Measurements from ENCODE around the gene MRPL49. TPM values are rescaled to one million over a fixed set of nuclear protein-coding genes. Genes with fewer than 3 reads are reported as not detected.
"Not testable (repeated sequence)": the region's sequence is repeated elsewhere in the genome, so short reads cannot be mapped to it uniquely, and the experiment has no call there.

The MRPL49 gene
- total RNA-seq, 2 experiments from 2014 or later: 36.5 to 37.4 TPM

DNA sequence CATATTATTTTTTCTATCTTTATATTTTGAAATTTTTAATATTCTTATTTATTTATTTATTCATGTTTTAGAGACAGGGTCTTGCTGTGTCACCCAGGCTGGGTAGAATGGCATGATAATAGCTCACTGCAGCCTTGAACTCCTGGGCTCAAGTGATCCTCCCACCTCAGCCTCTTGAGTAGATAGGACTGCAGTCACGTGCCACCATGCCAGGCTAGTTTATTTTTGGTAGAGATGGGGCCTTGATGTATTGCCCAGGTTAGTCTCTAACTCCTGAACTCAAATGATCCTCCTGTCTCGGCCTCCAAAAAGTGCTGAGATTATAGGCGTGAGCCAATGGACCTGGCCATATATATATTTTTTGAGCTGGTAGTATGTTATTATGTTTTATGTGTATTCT lies 45.5 kb downstream of the MRPL49 start:
- Mint-ChIP-seq H3K9me3 (no peaks in the 10 kb centered on the region), H3K36me3 (ENCODE audit: low read depth) (no peaks in the 10 kb centered on the region), H3K27ac (no peak overlapping the region), H3K27me3 (no peaks in the 10 kb centered on the region), H3K4me3 (no peak overlapping the region), H3K4me1 (peaks cover 11% of the 10 kb centered on the region)
- ChIA-PET CTCF (no interaction called here), POLR2A (no interaction called here)
- DNase-seq: no peak

DNA sequence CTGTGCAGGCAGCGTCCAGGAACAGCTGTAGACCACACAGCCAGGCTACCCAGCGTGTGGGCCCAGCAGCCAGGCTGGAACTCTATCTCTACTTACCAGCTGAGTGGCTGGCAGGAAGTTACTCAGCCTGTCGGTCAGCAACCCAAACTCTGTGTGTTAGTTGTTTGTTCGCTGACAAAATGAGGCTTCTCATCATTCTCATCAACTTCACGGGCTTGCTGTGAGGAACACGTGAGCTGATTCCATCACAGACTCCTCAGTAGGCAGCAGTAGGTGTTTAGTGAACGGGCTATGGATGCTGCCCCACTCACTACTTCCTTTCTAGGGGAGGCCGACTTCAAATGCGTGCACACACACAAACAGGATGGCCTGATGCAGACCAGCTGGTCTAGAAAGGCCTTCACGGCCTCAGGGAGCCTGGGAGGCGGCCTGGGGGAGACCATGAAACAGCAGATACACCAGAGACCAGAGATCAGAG lies 47.1 kb downstream of the MRPL49 start:
- no peaks in the 10 kb centered on the region for H3K9me3 Mint-ChIP-seq
- ChIA-PET POLR2A (interaction anchor here (1.2 to 2.7 kb wide), 3 partner anchors 11 to 34 kb away, joined by 3 to 10 read pairs (median 5); partner anchors contain the start of gene CAPN1), CTCF (interaction anchor here (1.3 to 1.5 kb wide), 2 partner anchors 10 to 58 kb away, joined by 3 read pairs; partner anchors contain the start of gene TM7SF2)
- H3K27ac Mint-ChIP-seq: peak overlapping the region; percentile 70
- no peak overlapping the region for H3K4me3 Mint-ChIP-seq
- no peak for DNase-seq
- H3K27me3 Mint-ChIP-seq: no peaks in the 10 kb centered on the region
- H3K36me3 Mint-ChIP-seq (ENCODE audit: low read depth): no peaks in the 10 kb centered on the region
- H3K4me1 Mint-ChIP-seq: peaks cover 11% of the 10 kb centered on the region

DNA sequence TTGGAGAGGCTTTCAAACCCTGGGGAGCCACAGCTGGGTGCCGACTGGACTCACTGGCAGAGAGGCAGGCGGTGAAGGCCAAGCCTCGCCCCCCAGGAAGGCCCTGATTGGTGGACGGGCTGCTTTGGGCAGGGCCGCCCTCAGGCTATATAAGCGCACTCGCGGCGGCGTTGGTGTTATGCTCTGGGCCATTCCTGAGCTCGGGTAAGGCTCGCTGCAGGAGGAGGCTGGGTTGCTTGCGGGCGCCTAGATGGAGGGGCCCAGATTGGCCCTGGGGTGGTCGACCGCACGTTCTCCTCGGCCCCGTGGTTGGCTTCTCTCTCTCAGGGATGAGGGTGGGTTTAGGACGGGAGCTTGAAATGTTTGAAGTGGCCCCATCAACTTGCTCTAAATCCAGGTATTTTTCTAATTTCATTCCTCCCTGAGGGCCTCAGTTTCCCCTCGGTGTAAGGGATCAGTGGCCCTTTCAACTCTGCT lies 48.0 kb downstream of the MRPL49 start, which contains the start of gene SPDYC:
TSS of gene SPDYC (plus strand) at position 176 of the 477 bp plus-strand sequence. CDS start 1,125 bp downstream, outside the sequence.
- no peak for DNase-seq
- Mint-ChIP-seq H3K27me3 (no peaks in the 10 kb centered on the region), H3K4me1 (peaks cover 11% of the 10 kb centered on the region), H3K4me3 (no peak within 1 kb of the TSS), H3K9me3 (no peaks in the 10 kb centered on the region), H3K36me3 (ENCODE audit: low read depth) (no peaks in the 10 kb centered on the region), H3K27ac (peak within 1 kb of the TSS; percentile 70)
- CTCF ChIA-PET: interaction anchor here (0.8 to 1.5 kb wide), 3 partner anchors 9 to 79 kb away, joined by 3 read pairs; partner anchors contain the start of gene TM7SF2
- POLR2A ChIA-PET: interaction anchor here (1.3 to 2.7 kb wide), 2 partner anchors 12 to 35 kb away, joined by 5 to 10 read pairs; partner anchors contain the start of gene CAPN1

DNA sequence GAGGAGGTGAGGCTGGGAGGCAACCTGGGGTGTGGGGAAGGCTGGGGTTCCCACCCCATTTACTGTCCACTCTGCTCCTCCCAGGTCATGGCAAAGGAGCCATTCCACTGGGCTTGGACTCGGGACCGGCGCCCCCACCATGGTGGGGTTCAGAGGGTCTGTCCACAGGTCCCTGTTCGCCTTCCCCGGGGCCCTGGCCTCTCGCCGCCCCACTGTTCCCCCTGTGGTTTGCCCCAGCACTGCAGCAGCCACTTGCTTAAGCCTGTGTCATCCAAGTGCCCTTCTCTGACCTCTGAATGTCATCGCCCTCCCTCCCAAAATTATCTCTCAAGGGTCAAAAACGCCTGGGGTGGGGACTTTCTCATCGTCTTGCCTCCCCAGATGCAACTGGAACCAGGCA lies 50.5 kb downstream of the MRPL49 start:
- H3K27ac Mint-ChIP-seq: no peak overlapping the region
- H3K9me3 Mint-ChIP-seq: no peaks in the 10 kb centered on the region
- peaks cover 11% of the 10 kb centered on the region for H3K4me1 Mint-ChIP-seq
- no peaks in the 10 kb centered on the region for H3K36me3 Mint-ChIP-seq (ENCODE audit: low read depth)
- no peaks in the 10 kb centered on the region for H3K27me3 Mint-ChIP-seq
- DNase-seq: no peak
- H3K4me3 Mint-ChIP-seq: no peak overlapping the region
- ChIA-PET POLR2A (no interaction called here), CTCF (interaction anchor here (1.3 kb wide), 1 partner anchor 37 kb away, joined by 5 read pairs; no protein-coding TSS in a partner anchor)

DNA sequence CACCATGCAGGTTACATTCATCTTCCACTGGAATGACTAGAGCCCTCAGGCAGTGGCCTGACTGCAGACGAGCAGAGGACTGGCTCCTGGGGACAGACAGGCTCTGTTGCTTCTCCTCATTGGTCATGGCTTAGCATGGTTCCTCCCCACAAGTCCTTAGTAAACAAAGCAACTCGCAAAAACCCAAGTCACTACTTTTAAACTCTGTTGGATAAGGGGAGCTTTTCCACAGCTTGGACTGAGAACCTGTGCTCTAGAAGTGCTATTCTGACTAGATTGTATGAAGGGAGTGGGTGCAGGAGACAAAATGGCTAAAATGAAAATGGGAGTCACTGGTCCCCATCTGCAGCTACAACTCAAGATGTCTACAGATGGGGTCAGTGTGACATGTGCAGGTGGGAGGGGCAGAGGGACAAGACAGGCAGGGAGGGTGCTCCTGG lies 52.5 kb downstream of the MRPL49 start:
- DNase-seq; H3K27me3 Mint-ChIP-seq; POLR2A ChIA-PET; H3K9me3 Mint-ChIP-seq; H3K36me3 Mint-ChIP-seq (ENCODE audit: low read depth); H3K27ac Mint-ChIP-seq; H3K4me3 Mint-ChIP-seq; H3K4me1 Mint-ChIP-seq: not testable (repeated sequence)
- CTCF ChIA-PET: interaction anchor here (0.5 kb wide), 1 partner anchor 68 kb away, joined by 3 read pairs; no protein-coding TSS in a partner anchor

Other genes with a start within 250 kb of the MRPL49 start
- 100 to 1,000 TPM; 138 to 146 TPM for gene EHD1, start 243.7 kb upstream of the MRPL49 start, total RNA-seq
- 10 to 100 TPM; 37.4 to 40.7 TPM for gene ATG2A, start 205.1 kb upstream of the MRPL49 start, total RNA-seq
- gene PPP2R5B, start 197.6 kb upstream of the MRPL49 start, total RNA-seq: 10 to 100 TPM; 19.8 to 21.1 TPM
- not detected for gene GPHA2, start 186.4 kb upstream of the MRPL49 start, total RNA-seq
- under 1 TPM; 0.15 to 0.33 TPM for gene MAJIN, start 150.2 kb upstream of the MRPL49 start, total RNA-seq
- gene BATF2, start 125.3 kb upstream of the MRPL49 start, total RNA-seq: under 1 TPM; 0.30 to 0.53 TPM
- 10 to 100 TPM; 58.5 to 59.4 TPM for gene ARL2, start 108.2 kb upstream of the MRPL49 start, total RNA-seq
- gene SNX15, start 94.9 kb upstream of the MRPL49 start, total RNA-seq: 10 to 100 TPM; 24.3 to 24.6 TPM
- gene SAC3D1, start 81.1 kb upstream of the MRPL49 start, total RNA-seq: 10 to 100 TPM; 24.2 to 24.8 TPM
- 10 to 100 TPM; 13.6 to 16.8 TPM for gene NAALADL1, start 63.8 kb upstream of the MRPL49 start, total RNA-seq
- gene CDCA5, start 38.3 kb upstream of the MRPL49 start, total RNA-seq: 100 to 1,000 TPM in 1 of 2 experiments, 10 to 100 TPM in 1; 98.2 to 104 TPM
- 10 to 100 TPM; 30.1 to 31.6 TPM for gene ZFPL1, start 38.1 kb upstream of the MRPL49 start, total RNA-seq
- gene VPS51, start 26.1 kb upstream of the MRPL49 start, total RNA-seq: 100 to 1,000 TPM; 117 to 123 TPM
- 10 to 100 TPM; 27.2 to 28.4 TPM for gene TM7SF2, start 10.4 kb upstream of the MRPL49 start, total RNA-seq
- gene ZNHIT2, start 4.6 kb upstream of the MRPL49 start, total RNA-seq: 1 to 10 TPM; 8.1 to 8.6 TPM
- gene FAU, start 187 bp upstream of the MRPL49 start, total RNA-seq: 1,000 to 10,000 TPM in 1 of 2 experiments, 100 to 1,000 TPM in 1; 995 to 1,031 TPM
- gene SYVN1, start 12.2 kb downstream of the MRPL49 start, total RNA-seq: 10 to 100 TPM; 39.4 to 42.2 TPM
- not detected for gene SPDYC, start 47.9 kb downstream of the MRPL49 start, total RNA-seq
- gene CAPN1, start 59.6 kb downstream of the MRPL49 start, total RNA-seq: 100 to 1,000 TPM; 164 to 167 TPM
- gene POLA2, start 139.6 kb downstream of the MRPL49 start, total RNA-seq: 10 to 100 TPM; 42.0 to 51.1 TPM
- gene CDC42EP2, start 192.5 kb downstream of the MRPL49 start, total RNA-seq: under 1 TPM; 0.38 to 0.70 TPM
- gene DPF2, start 211.5 kb downstream of the MRPL49 start, total RNA-seq: 10 to 100 TPM; 80.7 to 82.0 TPM
- under 1 TPM; 0.58 to 0.88 TPM for gene TIGD3, start 232.4 kb downstream of the MRPL49 start, total RNA-seq